CD4-positive, alpha-beta T cell treated with Interleukin-10 for 1 hour (primary cell): Measurements from ENCODE around the gene NAA40.
"Not testable (repeated sequence)": the region's sequence is repeated elsewhere in the genome, so short reads cannot be mapped to it uniquely, and the experiment has no call there.

Source experiments
- DNase-seq: peaks from one replicate; pipeline ENCODE4 v3.0.0-alpha.2; 2020

Gene NAA40

GRCh38 chr11:63940786-63941185, 2.0 kb downstream of the NAA40 start:
- no peak for DNase-seq

GRCh38 chr11:63941901-63942300, 3.1 kb downstream of the NAA40 start:
- no peak for DNase-seq

DNA sequence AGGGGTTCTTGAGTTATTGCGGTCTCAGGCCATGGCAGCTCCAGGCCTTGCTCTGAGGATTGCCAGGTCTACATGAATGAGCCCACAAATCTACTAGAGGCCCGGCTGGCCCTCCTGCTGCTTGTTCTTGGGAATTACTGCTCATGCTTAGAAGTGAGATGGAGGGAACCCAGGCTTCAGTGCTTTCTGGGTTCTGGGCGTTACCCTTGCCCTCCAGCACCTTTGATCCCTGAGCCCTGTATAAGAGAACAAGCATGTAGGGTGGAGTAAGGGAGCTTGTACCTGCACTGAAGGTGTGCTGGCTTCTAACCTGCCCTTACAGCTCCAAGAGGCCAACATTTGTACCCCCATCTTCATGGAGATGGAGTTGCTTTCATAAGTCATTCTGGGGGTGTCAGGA, 4.0 kb downstream of the NAA40 start:
- DNase-seq = no peak

DNA sequence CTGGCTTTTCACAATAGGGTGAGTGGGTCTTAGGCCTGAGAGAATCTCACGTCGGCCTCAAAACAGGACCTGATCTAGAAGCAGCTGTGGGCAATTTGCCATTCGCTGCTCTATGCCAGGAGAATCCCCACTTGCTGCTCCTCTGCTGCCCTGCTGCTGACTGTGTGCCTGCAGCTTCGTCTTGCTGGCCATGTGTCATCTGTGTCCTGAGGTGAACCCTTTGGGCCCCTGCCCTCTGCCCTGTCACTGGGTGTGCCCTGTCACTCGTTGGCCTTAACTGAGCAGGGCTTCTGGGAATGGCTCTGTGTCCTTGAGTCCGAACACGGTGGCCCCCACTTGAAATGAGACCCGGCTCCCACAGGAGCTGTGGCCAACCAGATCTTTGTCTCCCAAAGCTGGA, 6.2 kb downstream of the NAA40 start:
- DNase-seq = no peak

GRCh38 chr11:63945477-63946163, 6.8 kb downstream of the NAA40 start:
- DNase-seq = peak; percentile 65

GRCh38 chr11:63951779-63952536, 13.2 kb downstream of the NAA40 start:
- DNase-seq = peak; percentile 46

DNA sequence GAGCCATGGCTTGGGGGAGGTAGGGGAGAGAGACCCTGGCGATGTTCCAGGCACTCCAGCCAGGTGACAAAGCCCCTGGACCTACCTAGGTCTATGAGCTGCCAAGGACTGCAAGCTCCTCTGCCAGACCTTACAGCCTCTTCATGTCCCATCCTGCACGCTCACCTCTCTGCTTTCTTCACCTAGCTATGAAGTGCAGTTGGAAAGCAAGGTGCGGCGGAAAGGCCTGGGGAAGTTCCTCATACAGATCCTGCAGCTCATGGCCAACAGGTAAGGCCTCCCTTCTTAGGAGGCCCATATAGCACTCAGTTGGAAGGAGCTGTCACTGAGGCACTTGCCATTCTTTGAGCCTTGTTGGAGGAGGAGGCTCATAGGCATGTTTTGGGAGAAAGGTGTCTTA, 13.8 kb downstream of the NAA40 start:
- no peak for DNase-seq

- no peak for DNase-seq
Measured at GRCh38 chr11:63958008-63958407, 19.2 kb downstream of the NAA40 start.

DNA sequence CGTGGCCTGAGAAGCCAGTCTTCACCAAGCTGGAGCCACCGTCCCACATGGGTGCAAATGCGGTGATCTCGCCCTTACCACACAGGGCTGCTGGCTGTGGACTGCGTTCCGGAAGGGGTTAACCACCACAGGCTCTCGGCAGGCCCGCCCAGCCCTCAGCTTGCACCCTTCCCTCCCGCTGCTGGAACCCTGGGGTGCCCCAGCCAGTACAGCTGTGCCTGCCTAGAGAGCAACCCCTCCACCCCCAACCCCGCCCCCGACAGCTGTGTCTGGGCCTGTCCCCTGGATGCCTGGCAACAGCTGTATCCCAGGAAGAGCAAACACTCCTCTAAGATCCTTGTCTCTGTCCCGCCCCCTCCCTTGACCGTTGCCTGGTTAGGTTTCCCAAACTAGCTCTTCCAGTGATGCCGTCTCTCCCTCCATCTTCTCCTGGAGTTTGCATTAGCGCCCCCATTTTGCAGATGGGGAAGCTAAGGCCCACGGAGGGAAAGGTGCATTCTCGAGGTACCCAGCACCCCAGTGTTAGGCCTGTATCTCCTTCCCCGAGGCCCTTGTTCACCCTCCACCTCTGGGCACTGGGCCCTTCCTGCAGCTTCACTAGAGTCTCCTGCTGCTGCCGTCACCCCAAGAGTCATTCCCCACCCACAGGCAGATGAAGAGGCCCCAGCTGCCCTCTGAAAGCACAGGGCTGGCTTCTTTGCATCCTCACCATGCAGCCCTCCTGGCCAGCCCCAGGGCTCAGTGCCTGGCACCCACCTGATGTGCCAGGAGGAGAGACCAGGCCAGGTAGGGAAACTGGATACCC, 23.0 kb downstream of the NAA40 start:
- DNase-seq = peak; percentile 52

DNA sequence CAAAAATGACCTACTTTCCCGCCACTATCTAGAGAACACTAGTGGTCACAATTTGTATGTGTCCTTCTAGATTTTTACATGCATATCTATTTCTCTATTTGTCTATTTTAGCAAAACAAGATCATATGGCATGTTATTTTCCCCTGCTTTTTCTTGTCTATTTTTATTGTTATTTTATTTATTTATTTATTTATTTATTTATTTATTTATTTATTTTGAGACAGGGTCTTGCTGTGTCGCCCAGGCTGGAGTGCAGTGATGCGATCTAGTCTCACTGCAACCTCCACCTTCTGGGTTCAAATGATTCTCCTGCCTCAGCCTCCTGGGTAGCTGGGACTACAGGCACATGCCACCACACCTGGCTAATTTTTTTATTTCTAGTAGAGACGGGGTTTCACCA, 25.1 kb downstream of the NAA40 start:
- DNase-seq = not testable (repeated sequence)

DNA sequence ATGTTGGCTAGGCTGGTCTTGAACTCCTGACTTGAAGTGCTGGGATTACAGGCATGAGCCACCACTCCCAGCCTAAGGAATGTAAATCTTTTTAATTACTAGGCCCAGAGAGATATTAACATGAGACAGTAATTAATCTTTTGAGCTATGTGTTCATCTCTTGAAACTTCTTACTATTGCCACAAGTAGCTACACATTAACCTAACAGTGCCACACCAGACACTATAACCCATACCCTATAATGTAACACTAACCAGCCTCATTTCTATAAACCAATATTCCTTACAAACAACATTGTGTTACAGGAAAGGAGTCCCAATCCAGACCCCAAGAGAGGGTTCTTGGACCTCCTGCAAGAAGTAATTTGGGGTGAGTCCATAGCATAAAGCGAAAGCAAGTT, 27.6 kb downstream of the NAA40 start:
- no peak for DNase-seq

- DNase-seq = no peak
Measured at GRCh38 chr11:63969461-63969860, 30.7 kb downstream of the NAA40 start.

DNA sequence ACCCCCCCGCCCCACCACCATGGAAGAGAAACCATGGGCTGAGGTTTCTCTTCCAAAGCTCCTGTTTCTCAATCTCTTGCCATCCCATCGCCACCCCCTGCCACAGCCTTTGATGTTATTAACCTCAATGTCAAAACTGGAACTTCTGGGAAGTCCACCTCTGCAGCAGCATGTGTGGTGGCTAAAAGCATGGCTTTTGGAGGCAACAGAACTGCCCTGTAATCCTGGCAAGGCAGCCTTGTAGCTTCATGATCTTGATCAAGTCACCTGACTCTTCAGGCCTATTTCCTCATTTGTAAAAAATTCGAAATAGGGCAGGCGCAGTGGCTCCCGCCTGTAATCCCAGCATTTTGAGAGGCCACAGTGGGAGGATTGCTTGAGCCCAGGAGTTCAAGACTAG, 32.1 kb downstream of the NAA40 start:
- DNase-seq = no peak

DNA sequence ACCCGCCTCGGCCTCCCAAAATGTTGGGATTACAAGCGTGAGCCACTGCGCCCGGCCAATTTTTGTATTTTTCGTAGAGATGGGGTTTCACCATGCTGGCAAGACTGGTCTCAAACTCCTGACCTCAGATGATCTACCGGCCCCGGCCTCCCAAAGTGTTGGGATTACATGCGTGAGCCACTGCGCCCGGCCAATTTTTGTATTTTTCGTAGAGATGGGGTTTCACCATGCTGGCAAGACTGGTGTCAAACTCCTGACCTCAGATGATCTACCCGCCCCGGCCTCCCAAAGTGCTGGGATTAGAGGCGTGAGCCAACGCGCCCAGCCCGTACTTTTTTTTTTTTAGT, 35.1 kb downstream of the NAA40 start:
- DNase-seq = not testable (repeated sequence)

- DNase-seq = peak; percentile 99
Measured at GRCh38 chr11:63974259-63975143, 35.7 kb downstream of the NAA40 start, which contains the start of gene COX8A. Gene COX8A (plus strand): TSS chr11:63974620. CDS start chr11:63974681, 61 bp downstream.

- DNase-seq = no peak
Measured at GRCh38 chr11:63978551-63979239, 39.9 kb downstream of the NAA40 start.

- no peak for DNase-seq
Measured at GRCh38 chr11:63979426-63979825, 40.6 kb downstream of the NAA40 start.

DNA sequence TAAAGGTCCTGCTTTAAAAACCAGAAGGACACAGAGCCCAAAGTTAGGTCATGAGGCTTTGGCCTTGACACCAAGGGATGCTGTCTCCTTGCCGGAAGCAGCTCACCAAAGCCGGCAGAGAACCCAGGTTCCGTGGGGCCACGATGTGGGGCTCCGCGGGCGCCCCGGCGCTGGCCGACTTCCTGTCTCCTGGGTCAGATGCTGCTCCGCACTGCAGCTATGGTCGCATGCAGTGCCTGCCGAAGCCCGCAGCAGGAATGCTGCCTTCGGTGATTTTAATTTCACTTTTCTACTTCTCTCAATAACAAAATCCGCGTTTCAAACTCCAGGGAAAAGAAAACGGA, 47.0 kb downstream of the NAA40 start:
- peak; percentile 77 for DNase-seq

- DNase-seq = peak; percentile 88
Measured at GRCh38 chr11:63986156-63986931, 47.5 kb downstream of the NAA40 start, which contains the start of gene OTUB1. Gene OTUB1 (plus strand): TSS chr11:63986438. CDS start chr11:63986457, 19 bp downstream.

DNA sequence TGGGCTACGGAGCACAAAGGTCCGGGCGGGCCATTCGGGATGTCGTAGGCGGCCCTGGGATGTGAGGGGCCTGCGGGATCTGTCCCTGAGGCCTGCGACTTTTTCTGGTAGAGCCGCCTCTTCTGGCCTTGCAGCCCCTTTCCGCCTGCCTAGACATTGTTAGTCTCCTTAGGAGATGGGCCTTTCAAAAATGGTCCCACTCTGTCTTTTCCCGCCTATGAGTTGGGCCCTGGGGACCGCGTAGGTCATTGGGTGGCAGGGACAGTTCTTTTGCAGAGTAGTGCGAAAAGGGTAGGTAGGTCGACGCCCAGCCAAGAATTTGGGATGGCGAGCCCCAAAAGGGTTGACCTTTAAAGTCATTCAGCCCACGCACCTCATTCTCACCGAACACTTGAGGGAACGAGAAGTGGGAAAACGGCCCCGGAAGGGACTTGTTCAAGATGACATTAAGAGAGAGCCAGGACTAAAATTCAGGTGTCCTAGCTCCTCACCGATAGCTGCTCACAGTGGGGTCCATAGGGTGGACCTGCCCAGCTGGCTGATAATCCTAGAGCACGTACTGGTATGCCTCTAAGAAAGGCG, 48.2 kb downstream of the NAA40 start:
- DNase-seq = no peak

DNA sequence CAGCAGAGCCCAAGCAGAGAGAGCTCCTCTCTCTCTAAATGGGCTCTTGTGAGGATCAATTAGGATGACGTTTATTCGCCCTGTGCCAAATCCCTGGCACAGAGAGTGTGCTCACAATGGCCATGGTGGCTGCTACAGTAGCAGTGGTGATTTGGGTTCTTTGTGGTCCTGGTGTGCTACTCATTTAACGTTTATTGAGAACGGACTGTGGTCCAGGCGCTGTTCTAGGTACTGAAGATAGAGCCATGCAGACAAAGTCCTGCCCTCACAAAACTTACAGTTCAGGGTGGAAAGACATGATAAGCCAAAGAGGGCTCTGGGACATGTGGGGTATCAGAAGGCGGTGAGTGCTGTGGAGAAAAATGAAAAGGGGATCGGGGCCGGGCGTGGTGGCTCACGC, 52.8 kb downstream of the NAA40 start:
- DNase-seq = no peak
